CD14-positive monocyte (primary cell): ENCODE measurements around the gene NRM. TPM values are rescaled to one million over a fixed set of nuclear protein-coding genes. Genes with fewer than 3 reads are reported as not detected.

ENCODE experiments used
- DNase-seq, 3 donors: peaks; one replicate each; pipeline ENCODE4 v3.0.0-alpha.2; 2011 to 2022
- H2AFZ ChIP-seq: 2 replicates; pipeline ENCODE4 v1.6.0; 2012; ENCODE audit warnings: mild to moderate bottlenecking, low read depth, low read length, inconsistent platforms; ENCODE audit not compliant: insufficient read depth, poor library complexity, severe bottlenecking
- H3K27ac ChIP-seq, 2 donors: 1 replicate in 1 of 2; 2 replicates in 1 of 2; pipeline ENCODE4 v1.5.1; 2012 to 2013; ENCODE audit warnings: low read length in 2 of 2, control low read depth in 1 of 2, inconsistent platforms in 1 of 2, low read depth in 1 of 2, mild to moderate bottlenecking in 1 of 2
- H3K27me3 ChIP-seq, 2 donors: one replicate each; pipeline versions ENCODE4 v1.6.0 to v1.6.1; 2011 to 2013; ENCODE audit warnings: low read length in 2 of 2; ENCODE audit not compliant: control insufficient read depth in 2 of 2, insufficient read depth in 2 of 2
- H3K36me3 ChIP-seq, 2 donors: replicated peaks in 1 of 2; 1 replicate in 1 of 2; 2 replicates in 1 of 2; pipeline versions ENCODE4 v1.5.1 to v1.6.1; 2012 to 2013; ENCODE audit warnings: low read length in 2 of 2, control low read depth in 1 of 2, inconsistent platforms in 1 of 2, mild to moderate bottlenecking in 1 of 2; ENCODE audit not compliant: insufficient read depth in 2 of 2, control insufficient read depth in 1 of 2
- H3K4me1 ChIP-seq, 2 donors: 1 replicate in 1 of 2; 2 replicates in 1 of 2; pipeline versions ENCODE4 v1.5.1 to v1.6.1; 2012 to 2013; ENCODE audit warnings: low read length in 2 of 2, control low read depth in 1 of 2, inconsistent platforms in 1 of 2, mild to moderate bottlenecking in 1 of 2, moderate library complexity in 1 of 2; ENCODE audit not compliant: insufficient read depth in 2 of 2, control insufficient read depth in 1 of 2
- H3K4me2 ChIP-seq: replicated peaks from 2 replicates; pipeline ENCODE3; 2012; ENCODE audit warnings: low read length, moderate library complexity, mild to moderate bottlenecking; ENCODE audit not compliant: poor library complexity, severe bottlenecking; ENCODE audit errors: extremely low read depth
- H3K4me3 ChIP-seq, 3 experiments: fragments of 200-600 bp in 1 of 3; sonication (generic) in 1 of 3; replicated peaks in 1 of 3; 1 replicate in 2 of 3; 2 replicates in 1 of 3; pipeline ENCODE4 v1.5.1; 2011 to 2013; ENCODE audit warnings: low read length in 3 of 3, mild to moderate bottlenecking in 3 of 3, control low read depth in 2 of 3, low read depth in 2 of 3, inconsistent platforms in 1 of 3, moderate library complexity in 1 of 3
- H3K79me2 ChIP-seq: 2 replicates; pipeline ENCODE4 v1.6.0; 2012; ENCODE audit warnings: mild to moderate bottlenecking, control low read depth, inconsistent platforms, low read length, moderate library complexity; ENCODE audit not compliant: insufficient read depth
- H3K9ac ChIP-seq: 2 replicates; pipeline ENCODE4 v1.6.0; 2017; ENCODE audit warnings: low read length, mild to moderate bottlenecking; ENCODE audit not compliant: insufficient read depth, poor library complexity, severe bottlenecking
- H3K9me3 ChIP-seq, 2 donors: replicated peaks in 1 of 2; 1 replicate in 1 of 2; 2 replicates in 1 of 2; pipeline versions ENCODE4 v1.5.1 to v1.6.1; 2012 to 2013; ENCODE audit warnings: low read length in 2 of 2, control low read depth in 1 of 2; ENCODE audit not compliant: control insufficient read depth in 1 of 2, insufficient read depth in 1 of 2
- H4K20me1 ChIP-seq: 2 replicates; pipeline ENCODE4 v1.6.0; 2012; ENCODE audit warnings: mild to moderate bottlenecking, low read length, control low read depth, moderate library complexity; ENCODE audit not compliant: insufficient read depth
- H3K27ac Mint-ChIP-seq, 7 donors: one replicate each; pipeline ENCODE4 v1.8.0; 2020; ENCODE audit warnings: mild to moderate bottlenecking in 7 of 7, mixed read lengths in 7 of 7, moderate library complexity in 6 of 7, inconsistent platforms in 2 of 7
- H3K27me3 Mint-ChIP-seq, 3 donors: one replicate each; pipeline ENCODE4 v1.8.0; 2021 to 2022; ENCODE audit warnings: low read depth in 3 of 3, mild to moderate bottlenecking in 3 of 3, mixed read lengths in 3 of 3, moderate library complexity in 3 of 3, inconsistent platforms in 1 of 3
- H3K36me3 Mint-ChIP-seq, 2 donors: one replicate each; pipeline ENCODE4 v1.8.0; 2020; ENCODE audit warnings: mixed read lengths in 2 of 2, inconsistent platforms in 1 of 2, mild to moderate bottlenecking in 1 of 2
- H3K4me1 Mint-ChIP-seq: one replicate; pipeline ENCODE4 v1.8.0; 2020; ENCODE audit warnings: mild to moderate bottlenecking, mixed read lengths
- H3K4me3 Mint-ChIP-seq, 2 donors: one replicate each; pipeline ENCODE4 v1.8.0; 2020; ENCODE audit warnings: mild to moderate bottlenecking in 2 of 2, mixed read lengths in 2 of 2, moderate library complexity in 1 of 2
- H3K9me3 Mint-ChIP-seq, 7 donors: one replicate each; pipeline ENCODE4 v1.8.0; 2020 to 2022; ENCODE audit warnings: mixed read lengths in 7 of 7, mild to moderate bottlenecking in 6 of 7, moderate library complexity in 6 of 7, inconsistent platforms in 2 of 7
- WGBS: methylation state at CpG from one replicate; pipeline ENCODE4 v1.1.5; 2013; ENCODE audit warnings: missing lambda C conversion rate; ENCODE audit not compliant: insufficient coverage; 5-methylcytosine and 5-hydroxymethylcytosine counted together
- intact Hi-C, 2 donors: fragments of 100-400 bp; cut with micrococcal nuclease; formaldehyde crosslinking; loops; one replicate each; pipeline versions ENCODE4 v1.15.0 to v1.15.1; 2023
- polyA plus RNA-seq, 3 donors: library from polyadenylated mRNA; depleted of rRNA in 1 of 3; unstranded in 2 of 3; stranded (reverse) in 1 of 3; fragments of 300-500 nt in 2 of 3; fragments of >200 nt in 1 of 3; fragmentation: Illumina TruSeq in 2 of 3; gene quantifications; 1 replicate in 2 of 3; 2 replicates in 1 of 3; pipeline ENCODE4 v1.2.3, GENCODE V29; 2012 to 2021
- TF ChIP-seq, protein P1 (sequence below): fragments of 200-600 bp; IDR thresholded peaks from one replicate; pipeline ENCODE4 v1.8.0; 2022; ENCODE audit warnings: antibody characterized with exemption, mild to moderate bottlenecking

Gene NRM
- polyA plus RNA-seq, 3 donors = 25.9 to 36.0 (median 35.0) TPM

DNA sequence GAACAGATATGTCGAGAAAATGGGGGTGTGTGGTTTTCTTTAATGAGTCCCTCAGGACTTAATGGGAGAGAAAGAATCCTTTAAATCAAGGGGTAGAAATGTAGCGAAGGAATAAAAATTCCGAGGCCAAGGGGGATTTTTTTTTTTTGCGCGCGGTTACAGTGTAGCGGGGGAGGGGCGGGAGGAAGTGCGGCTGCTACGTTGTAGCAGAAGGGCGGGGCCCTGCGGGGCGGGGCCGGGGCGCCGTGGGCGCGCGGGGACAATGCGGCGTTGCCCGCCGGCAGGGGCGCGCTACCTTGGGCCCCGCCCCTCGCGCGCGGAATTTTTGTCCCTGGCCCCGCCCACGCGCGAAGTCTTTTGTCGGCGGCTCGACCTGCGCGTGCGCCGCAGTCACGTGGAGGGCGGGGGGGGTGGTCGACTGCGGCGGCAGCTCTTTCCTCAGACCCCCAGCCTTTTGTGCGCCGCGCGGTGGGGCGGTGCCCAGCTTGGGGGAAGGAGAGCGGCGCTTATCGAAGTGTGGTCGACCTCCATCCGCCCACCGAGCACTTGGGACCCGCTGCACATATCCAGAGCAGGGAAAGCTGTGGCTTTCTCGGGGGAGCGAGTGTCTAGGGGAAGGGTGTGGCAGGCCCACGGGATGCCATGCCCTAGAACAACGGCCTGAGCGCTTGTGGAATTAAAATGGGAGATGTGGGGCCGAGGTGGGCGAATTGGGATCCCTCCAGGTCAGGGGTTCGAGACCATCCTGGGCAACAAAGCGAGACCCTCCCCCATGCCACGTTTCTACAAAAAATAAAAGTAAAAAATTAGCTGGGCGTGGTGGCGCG lies 30.6 kb upstream of the NRM start:
- peak overlapping the region; percentile 97 to 98 for H3K4me3 Mint-ChIP-seq

DNA sequence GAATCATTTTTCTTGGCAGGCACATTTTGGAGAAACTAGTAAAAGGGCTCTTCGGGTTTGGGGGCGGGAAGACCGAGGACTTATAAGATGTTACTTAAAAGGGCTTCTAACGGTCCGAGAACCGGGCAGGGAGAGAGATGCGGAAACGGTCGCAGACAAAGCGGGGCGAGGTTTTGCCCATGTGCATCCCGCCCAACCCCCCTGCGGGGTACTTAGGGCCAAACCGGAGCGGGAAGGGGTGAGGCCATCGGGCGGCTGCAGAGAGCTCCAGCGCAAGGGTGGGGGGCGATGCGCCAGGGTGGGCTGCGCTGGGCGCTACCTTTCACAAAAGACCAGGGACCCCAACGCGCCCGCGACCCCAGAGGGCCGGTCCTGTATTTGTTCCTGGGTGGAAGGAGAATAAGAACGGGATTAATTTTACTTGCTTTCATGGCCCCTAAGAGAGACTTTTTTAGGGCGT lies 30.0 kb upstream of the NRM start:
- peak overlapping the region; percentile 97 to 98 for H3K4me3 Mint-ChIP-seq
- Histone ChIP-seq H3K4me3 (peak overlapping the region; percentile 89 to 99 (median 99)), H3K79me2 (peaks cover 89% of the 10 kb centered on the region), H3K9ac (peak overlapping the region; percentile 62), H3K4me1 (peaks cover 48 to 67% of the 10 kb centered on the region in 2 donors), H3K27ac (peak overlapping the region; percentile 78 to 85), H2AFZ (no peak overlapping the region), H3K36me3 (peaks cover 31 to 33% of the 10 kb centered on the region in 2 donors), H3K27me3 (no peaks in the 10 kb centered on the region), H3K9me3 (no peaks in the 10 kb centered on the region), H4K20me1 (peaks cover 44% of the 10 kb centered on the region), H3K4me2 (peak overlapping the region; percentile 99)
- H3K27ac Mint-ChIP-seq = peak overlapping the region; percentile 90 to 99 (median 97)
- no peaks in the 10 kb centered on the region for H3K27me3 Mint-ChIP-seq
- H3K4me1 Mint-ChIP-seq = peaks cover 53% of the 10 kb centered on the region
- TF ChIP-seq, protein P1, sequence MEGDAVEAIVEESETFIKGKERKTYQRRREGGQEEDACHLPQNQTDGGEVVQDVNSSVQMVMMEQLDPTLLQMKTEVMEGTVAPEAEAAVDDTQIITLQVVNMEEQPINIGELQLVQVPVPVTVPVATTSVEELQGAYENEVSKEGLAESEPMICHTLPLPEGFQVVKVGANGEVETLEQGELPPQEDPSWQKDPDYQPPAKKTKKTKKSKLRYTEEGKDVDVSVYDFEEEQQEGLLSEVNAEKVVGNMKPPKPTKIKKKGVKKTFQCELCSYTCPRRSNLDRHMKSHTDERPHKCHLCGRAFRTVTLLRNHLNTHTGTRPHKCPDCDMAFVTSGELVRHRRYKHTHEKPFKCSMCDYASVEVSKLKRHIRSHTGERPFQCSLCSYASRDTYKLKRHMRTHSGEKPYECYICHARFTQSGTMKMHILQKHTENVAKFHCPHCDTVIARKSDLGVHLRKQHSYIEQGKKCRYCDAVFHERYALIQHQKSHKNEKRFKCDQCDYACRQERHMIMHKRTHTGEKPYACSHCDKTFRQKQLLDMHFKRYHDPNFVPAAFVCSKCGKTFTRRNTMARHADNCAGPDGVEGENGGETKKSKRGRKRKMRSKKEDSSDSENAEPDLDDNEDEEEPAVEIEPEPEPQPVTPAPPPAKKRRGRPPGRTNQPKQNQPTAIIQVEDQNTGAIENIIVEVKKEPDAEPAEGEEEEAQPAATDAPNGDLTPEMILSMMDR = no peak
- intact Hi-C loops = loop anchor here (2.0 to 10.0 kb wide), 4 partner anchors 34 to 238 kb away; partner anchors contain the start of genes HLA-E (in 1 of the 2), MRPS18B (in 1 of the 2), PPP1R10 (in 1 of the 2) and PPP1R18 (in 1 of the 2)
- no peaks in the 10 kb centered on the region for H3K9me3 Mint-ChIP-seq
- WGBS = 0% methylated on average over 13 of the region's 29 CpGs
- DNase-seq = peak; percentile 31 to 54 (median 49)
- H3K36me3 Mint-ChIP-seq = peaks cover 30 to 35% of the 10 kb centered on the region in 2 donors

More for the DNA sequence above, 30.6 kb upstream of the NRM start:
- intact Hi-C loops = loop anchor here (1.0 to 10.0 kb wide), 5 partner anchors 35 to 239 kb away; partner anchors contain the start of genes HLA-E (in 1 of the 2), MRPS18B (in 1 of the 2), PPP1R10 (in 1 of the 2) and PPP1R18 (in 1 of the 2)
- Histone ChIP-seq H2AFZ (no peak overlapping the region), H3K27ac (peak overlapping the region; percentile 78 to 91), H3K36me3 (peaks cover 36 to 38% of the 10 kb centered on the region in 2 donors), H3K4me3 (peak overlapping the region; percentile 89 to 99 (median 99)), H3K9ac (peak overlapping the region; percentile 79), H3K79me2 (peaks cover 86% of the 10 kb centered on the region), H4K20me1 (peaks cover 50% of the 10 kb centered on the region), H3K27me3 (no peaks in the 10 kb centered on the region), H3K9me3 (no peaks in the 10 kb centered on the region), H3K4me1 (peaks cover 46 to 63% of the 10 kb centered on the region in 2 donors), H3K4me2 (peak overlapping the region; percentile 99)
- peak; percentile 91 to 95 (median 93) for DNase-seq
- TF ChIP-seq, protein P1 = peak; percentile 42
- Mint-ChIP-seq H3K36me3 (peaks cover 31 to 38% of the 10 kb centered on the region in 2 donors), H3K4me1 (peaks cover 52% of the 10 kb centered on the region), H3K9me3 (no peaks in the 10 kb centered on the region), H3K27me3 (no peaks in the 10 kb centered on the region), H3K27ac (peak overlapping the region; percentile 90 to 99 (median 97))
- WGBS = 1% methylated on average over 63 of the region's 71 CpGs
